ENCODE data around the gene GRK1.
A peak's percentile ranks its signal among the peaks of the same experiment; 100 is the strongest.
"Not testable (repeated sequence)": the region's sequence is repeated elsewhere in the genome, so short reads cannot be mapped to it uniquely, and the experiment has no call there.

The GRK1 gene

GRCh38 chr13:113724780-113725315, 57.8 kb downstream of the GRK1 start:
- Histone ChIP-seq H3K79me2 (ENCODE audit: control insufficient read depth, insufficient read depth, low read length, unreplicated experiment) (no peaks in the 10 kb centered on the region), H3K36me3 (ENCODE audit: insufficient read depth, low read length) (no peaks in the 10 kb centered on the region), H2AFZ (ENCODE audit: low read length, unreplicated experiment) (no peak overlapping the region), H3K27ac (ENCODE audit: low read depth, low read length) (no peak overlapping the region), H3K4me3 (ENCODE audit: low read depth, low read length) (0 out of 2 replicates have a peak overlapping the region, but pooled peaks have one; percentile 48), H3K4me1 (ENCODE audit: control insufficient read depth, insufficient read depth, low read length, unreplicated experiment) (no peaks in the 10 kb centered on the region), H3K27me3 (ENCODE audit: insufficient read depth, low read length) (no peaks in the 10 kb centered on the region)

- not testable (repeated sequence) for H3K36me3 ChIP-seq (ENCODE audit: insufficient read depth, low read length); H3K27ac ChIP-seq (ENCODE audit: low read depth, low read length); H3K27me3 ChIP-seq (ENCODE audit: insufficient read depth, low read length); H3K4me3 ChIP-seq (ENCODE audit: low read depth, low read length); H3K4me1 ChIP-seq (ENCODE audit: control insufficient read depth, insufficient read depth, low read length, unreplicated experiment); H3K79me2 ChIP-seq (ENCODE audit: control insufficient read depth, insufficient read depth, low read length, unreplicated experiment); H2AFZ ChIP-seq (ENCODE audit: low read length, unreplicated experiment)
Observed at GRCh38 chr13:113725329-113726105, 58.5 kb downstream of the GRK1 start.

- not testable (repeated sequence) for H3K27me3 ChIP-seq (ENCODE audit: insufficient read depth, low read length); H3K27ac ChIP-seq (ENCODE audit: low read depth, low read length); H3K79me2 ChIP-seq (ENCODE audit: control insufficient read depth, insufficient read depth, low read length, unreplicated experiment); H2AFZ ChIP-seq (ENCODE audit: low read length, unreplicated experiment); H3K4me3 ChIP-seq (ENCODE audit: low read depth, low read length); H3K36me3 ChIP-seq (ENCODE audit: insufficient read depth, low read length); H3K4me1 ChIP-seq (ENCODE audit: control insufficient read depth, insufficient read depth, low read length, unreplicated experiment)
Observed at GRCh38 chr13:113726106-113726821, 59.2 kb downstream of the GRK1 start.

GRCh38 chr13:113726961-113727411, 60.0 kb downstream of the GRK1 start:
- H3K27me3 ChIP-seq (ENCODE audit: insufficient read depth, low read length): no peaks in the 10 kb centered on the region
- H2AFZ ChIP-seq (ENCODE audit: low read length, unreplicated experiment): no peak overlapping the region
- H3K27ac ChIP-seq (ENCODE audit: low read depth, low read length): no peak overlapping the region
- no peak overlapping the region for H3K4me3 ChIP-seq (ENCODE audit: low read depth, low read length)
- H3K4me1 ChIP-seq (ENCODE audit: control insufficient read depth, insufficient read depth, low read length, unreplicated experiment): no peaks in the 10 kb centered on the region
- H3K79me2 ChIP-seq (ENCODE audit: control insufficient read depth, insufficient read depth, low read length, unreplicated experiment): no peaks in the 10 kb centered on the region
- H3K36me3 ChIP-seq (ENCODE audit: insufficient read depth, low read length): no peaks in the 10 kb centered on the region

GRCh38 chr13:113728571-113729054, 61.6 kb downstream of the GRK1 start:
- H3K36me3 ChIP-seq (ENCODE audit: insufficient read depth, low read length): no peaks in the 10 kb centered on the region
- H3K79me2 ChIP-seq (ENCODE audit: control insufficient read depth, insufficient read depth, low read length, unreplicated experiment): no peaks in the 10 kb centered on the region
- H3K4me3 ChIP-seq (ENCODE audit: low read depth, low read length): no peak overlapping the region
- H3K27me3 ChIP-seq (ENCODE audit: insufficient read depth, low read length): no peaks in the 10 kb centered on the region
- H2AFZ ChIP-seq (ENCODE audit: low read length, unreplicated experiment): no peak overlapping the region
- no peaks in the 10 kb centered on the region for H3K4me1 ChIP-seq (ENCODE audit: control insufficient read depth, insufficient read depth, low read length, unreplicated experiment)
- no peak overlapping the region for H3K27ac ChIP-seq (ENCODE audit: low read depth, low read length)

GRCh38 chr13:113729187-113730019, 62.4 kb downstream of the GRK1 start:
- H2AFZ ChIP-seq (ENCODE audit: low read length, unreplicated experiment): no peak overlapping the region
- H3K36me3 ChIP-seq (ENCODE audit: insufficient read depth, low read length): no peaks in the 10 kb centered on the region
- no peaks in the 10 kb centered on the region for H3K4me1 ChIP-seq (ENCODE audit: control insufficient read depth, insufficient read depth, low read length, unreplicated experiment)
- H3K27ac ChIP-seq (ENCODE audit: low read depth, low read length): no peak overlapping the region
- no peak overlapping the region for H3K4me3 ChIP-seq (ENCODE audit: low read depth, low read length)
- no peaks in the 10 kb centered on the region for H3K27me3 ChIP-seq (ENCODE audit: insufficient read depth, low read length)
- H3K79me2 ChIP-seq (ENCODE audit: control insufficient read depth, insufficient read depth, low read length, unreplicated experiment): no peaks in the 10 kb centered on the region

- Histone ChIP-seq H3K27ac (ENCODE audit: low read depth, low read length) (no peak overlapping the region), H3K4me1 (ENCODE audit: control insufficient read depth, insufficient read depth, low read length, unreplicated experiment) (no peaks in the 10 kb centered on the region), H3K27me3 (ENCODE audit: insufficient read depth, low read length) (no peaks in the 10 kb centered on the region), H2AFZ (ENCODE audit: low read length, unreplicated experiment) (no peak overlapping the region), H3K4me3 (ENCODE audit: low read depth, low read length) (no peak overlapping the region), H3K79me2 (ENCODE audit: control insufficient read depth, insufficient read depth, low read length, unreplicated experiment) (no peaks in the 10 kb centered on the region), H3K36me3 (ENCODE audit: insufficient read depth, low read length) (no peaks in the 10 kb centered on the region)
Observed at GRCh38 chr13:113730258-113730691, 63.3 kb downstream of the GRK1 start.

GRCh38 chr13:113730831-113731191, 63.8 kb downstream of the GRK1 start:
- no peaks in the 10 kb centered on the region for H3K79me2 ChIP-seq (ENCODE audit: control insufficient read depth, insufficient read depth, low read length, unreplicated experiment)
- H3K27me3 ChIP-seq (ENCODE audit: insufficient read depth, low read length): no peaks in the 10 kb centered on the region
- no peaks in the 10 kb centered on the region for H3K36me3 ChIP-seq (ENCODE audit: insufficient read depth, low read length)
- no peak overlapping the region for H3K4me3 ChIP-seq (ENCODE audit: low read depth, low read length)
- H3K27ac ChIP-seq (ENCODE audit: low read depth, low read length): no peak overlapping the region
- no peaks in the 10 kb centered on the region for H3K4me1 ChIP-seq (ENCODE audit: control insufficient read depth, insufficient read depth, low read length, unreplicated experiment)
- H2AFZ ChIP-seq (ENCODE audit: low read length, unreplicated experiment): no peak overlapping the region

GRCh38 chr13:113731192-113732175, 64.5 kb downstream of the GRK1 start:
- H3K27me3 ChIP-seq (ENCODE audit: insufficient read depth, low read length): no peaks in the 10 kb centered on the region

More at GRCh38 chr13:113731192-113732175, 64.5 kb downstream of the GRK1 start:
- no peaks in the 10 kb centered on the region for H3K4me1 ChIP-seq (ENCODE audit: control insufficient read depth, insufficient read depth, low read length, unreplicated experiment)
- H3K4me3 ChIP-seq (ENCODE audit: low read depth, low read length): no peak overlapping the region
- no peak overlapping the region for H2AFZ ChIP-seq (ENCODE audit: low read length, unreplicated experiment)
- no peak overlapping the region for H3K27ac ChIP-seq (ENCODE audit: low read depth, low read length)
- H3K36me3 ChIP-seq (ENCODE audit: insufficient read depth, low read length): no peaks in the 10 kb centered on the region
- H3K79me2 ChIP-seq (ENCODE audit: control insufficient read depth, insufficient read depth, low read length, unreplicated experiment): no peaks in the 10 kb centered on the region
